ENCODE data around the gene NLRP6. TPM values are rescaled to one million over a fixed set of nuclear protein-coding genes. Genes with fewer than 3 reads are reported as not detected.
"Not testable (repeated sequence)": the region's sequence is repeated elsewhere in the genome, so short reads cannot be mapped to it uniquely, and the experiment has no call there.

The NLRP6 gene
- total RNA-seq, 1 experiment from 2014 or later: not detected

DNA sequence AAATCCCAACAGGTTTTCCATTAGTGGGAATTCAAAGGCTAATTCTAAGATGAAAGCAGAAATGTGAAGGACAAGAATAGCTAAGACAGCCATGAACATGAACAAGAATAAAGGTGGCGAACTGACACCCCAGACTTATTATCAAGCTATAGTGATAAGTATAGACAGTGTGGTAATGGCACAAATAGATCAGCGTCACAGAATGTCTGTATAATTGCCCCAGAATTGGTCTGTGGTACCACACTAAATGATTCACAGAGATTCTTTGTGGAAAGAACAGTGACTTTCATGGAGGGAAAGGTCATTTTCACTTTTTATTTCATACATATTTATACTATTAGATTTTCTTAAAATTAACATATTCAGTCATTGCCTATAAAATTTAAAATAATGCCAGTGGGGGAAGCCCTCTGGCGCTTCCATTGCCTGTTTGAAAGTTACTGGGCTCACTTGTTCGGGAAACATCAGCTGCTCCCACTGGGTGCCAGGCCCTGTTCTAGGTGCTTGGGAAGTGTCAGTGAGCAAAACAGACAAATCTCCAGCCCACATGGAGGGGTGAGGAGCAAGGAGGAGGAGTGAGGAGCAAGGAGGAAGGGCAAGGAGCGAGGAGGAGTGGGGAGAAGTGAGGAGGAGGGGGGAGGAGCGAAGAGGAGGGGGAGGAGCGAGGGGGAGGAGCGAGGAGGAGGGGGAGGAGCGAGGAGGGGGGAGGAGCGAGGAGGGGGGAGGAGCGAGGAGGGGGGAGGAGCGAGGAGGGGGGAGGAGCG, 11.3 kb upstream of the NLRP6 start:
- Histone ChIP-seq H4K20me1 (ENCODE audit: insufficient read depth) (no peaks in the 10 kb centered on the region), H3K27ac (no peak overlapping the region), H3K79me2 (ENCODE audit: low read depth) (no peaks in the 10 kb centered on the region), H3K9me3 (ENCODE audit: insufficient read depth, low read depth) (no peaks in the 10 kb centered on the region), H3K27me3 (ENCODE audit: insufficient read depth, low read depth) (no peaks in the 10 kb centered on the region), H3K9me2 (ENCODE audit: insufficient read depth) (no peaks in the 10 kb centered on the region), H3K4me1 (replicated peaks; ENCODE audit: insufficient read depth) (no peaks in the 10 kb centered on the region), H2AFZ (no peak overlapping the region), H3K36me3 (ENCODE audit: low read depth) (no peaks in the 10 kb centered on the region), H3K4me3 (no peak overlapping the region), H3K4me2 (no peak overlapping the region), H3F3A (ENCODE audit: insufficient read depth, low read depth) (no peaks in the 10 kb centered on the region; the same call in 1 of the 2 replicates)
- DNase-seq: peak in 1 of 2 experiments; percentile 19
- ChIA-PET CTCF (no interaction called here), POLR2A (ENCODE audit: unreplicated experiment) (interaction anchor here (0.6 to 0.7 kb wide), 3 partner anchors 9 to 174 kb away, joined by 4 to 9 read pairs (median 8); partner anchors contain the start of gene RIC8A)
- intact Hi-C loops (cut with micrococcal nuclease; ENCODE audit: unreplicated experiment): no loop called here
- BruUV-seq (replicated peaks): no TSS peak
- TF ChIP-seq EZH2 (IDR thresholded peaks at IDR 0.05; ENCODE audit: low read depth): no peak
- TF ChIP-seq, protein P1, sequence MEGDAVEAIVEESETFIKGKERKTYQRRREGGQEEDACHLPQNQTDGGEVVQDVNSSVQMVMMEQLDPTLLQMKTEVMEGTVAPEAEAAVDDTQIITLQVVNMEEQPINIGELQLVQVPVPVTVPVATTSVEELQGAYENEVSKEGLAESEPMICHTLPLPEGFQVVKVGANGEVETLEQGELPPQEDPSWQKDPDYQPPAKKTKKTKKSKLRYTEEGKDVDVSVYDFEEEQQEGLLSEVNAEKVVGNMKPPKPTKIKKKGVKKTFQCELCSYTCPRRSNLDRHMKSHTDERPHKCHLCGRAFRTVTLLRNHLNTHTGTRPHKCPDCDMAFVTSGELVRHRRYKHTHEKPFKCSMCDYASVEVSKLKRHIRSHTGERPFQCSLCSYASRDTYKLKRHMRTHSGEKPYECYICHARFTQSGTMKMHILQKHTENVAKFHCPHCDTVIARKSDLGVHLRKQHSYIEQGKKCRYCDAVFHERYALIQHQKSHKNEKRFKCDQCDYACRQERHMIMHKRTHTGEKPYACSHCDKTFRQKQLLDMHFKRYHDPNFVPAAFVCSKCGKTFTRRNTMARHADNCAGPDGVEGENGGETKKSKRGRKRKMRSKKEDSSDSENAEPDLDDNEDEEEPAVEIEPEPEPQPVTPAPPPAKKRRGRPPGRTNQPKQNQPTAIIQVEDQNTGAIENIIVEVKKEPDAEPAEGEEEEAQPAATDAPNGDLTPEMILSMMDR (conservative IDR thresholded peaks at IDR 0.05): no peak

DNA sequence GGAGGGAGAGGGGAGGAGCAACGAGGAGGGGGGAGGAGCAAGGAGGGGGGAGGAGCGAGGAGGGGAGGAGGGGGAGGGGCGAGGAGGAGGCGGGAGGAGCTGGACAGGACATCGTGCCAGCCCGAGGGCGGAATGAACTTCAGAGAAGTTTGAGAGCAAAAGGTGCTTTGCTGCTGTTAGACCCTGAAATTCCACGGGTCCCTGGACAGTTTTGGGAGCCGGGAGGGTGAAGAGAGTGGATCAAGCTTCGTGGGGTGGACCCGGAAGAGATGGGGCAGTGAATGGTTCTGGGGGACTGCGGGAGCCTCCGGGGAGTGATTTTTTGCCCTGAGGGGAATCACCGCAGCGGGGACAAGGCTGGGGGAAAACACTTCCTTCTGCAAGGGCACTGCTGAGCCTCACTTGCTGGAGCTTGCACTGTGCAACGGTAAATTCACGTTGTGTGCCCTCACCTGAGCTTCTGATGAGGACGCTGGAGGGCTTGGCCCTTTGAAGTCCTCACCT, 10.7 kb upstream of the NLRP6 start:
- POLR2A ChIA-PET (ENCODE audit: unreplicated experiment): interaction anchor here (0.6 to 0.7 kb wide), 4 partner anchors 10 to 174 kb away, joined by 3 to 9 read pairs (median 6); partner anchors contain the start of gene RIC8A
- no peaks in the 10 kb centered on the region for H3K79me2 ChIP-seq (ENCODE audit: low read depth)
- no TSS peak for BruUV-seq (replicated peaks)
- no peaks in the 10 kb centered on the region for H3K27me3 ChIP-seq (ENCODE audit: insufficient read depth, low read depth)
- no peaks in the 10 kb centered on the region for H3K4me1 ChIP-seq (replicated peaks; ENCODE audit: insufficient read depth)
- TF ChIP-seq, protein P1 (conservative IDR thresholded peaks at IDR 0.05): no peak
- intact Hi-C loops (cut with micrococcal nuclease; ENCODE audit: unreplicated experiment): no loop called here
- no peaks in the 10 kb centered on the region for H3K9me3 ChIP-seq (ENCODE audit: insufficient read depth, low read depth)
- H3K27ac ChIP-seq: no peak overlapping the region
- no peaks in the 10 kb centered on the region for H4K20me1 ChIP-seq (ENCODE audit: insufficient read depth)
- DNase-seq: peak; percentile 39 to 58
- CTCF ChIA-PET: no interaction called here
- no peaks in the 10 kb centered on the region for H3K36me3 ChIP-seq (ENCODE audit: low read depth)
- no peaks in the 10 kb centered on the region for H3K9me2 ChIP-seq (ENCODE audit: insufficient read depth)
- peak overlapping the region; percentile 87 for H3K4me2 ChIP-seq
- no peaks in the 10 kb centered on the region; the same call in 1 of the 2 replicates for H3F3A ChIP-seq (ENCODE audit: insufficient read depth, low read depth)
- H3K4me3 ChIP-seq: peak overlapping the region; percentile 61
- H2AFZ ChIP-seq: peak overlapping the region; percentile 85

DNA sequence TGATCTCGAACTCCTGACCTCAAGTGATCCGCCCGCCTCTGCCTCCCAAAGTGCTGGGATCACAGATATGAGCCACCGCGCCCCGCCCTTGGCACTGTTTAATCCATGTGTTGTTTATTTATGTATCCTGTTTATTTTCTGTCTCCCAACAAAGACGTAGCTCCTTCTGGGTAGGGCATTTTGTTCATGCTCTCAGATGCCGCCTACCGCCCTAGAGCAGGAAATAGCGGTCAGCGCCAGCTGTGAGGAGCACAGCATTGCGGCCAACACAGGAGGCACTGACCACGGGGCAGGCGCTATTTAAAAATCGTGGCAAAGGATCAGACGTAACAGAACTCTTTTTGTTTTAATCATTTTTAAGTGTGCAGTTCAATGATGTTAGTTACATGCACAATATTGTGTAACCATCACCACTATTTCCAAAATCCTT, 9.5 kb upstream of the NLRP6 start:
- POLR2A ChIA-PET (ENCODE audit: unreplicated experiment): interaction anchor here (0.6 kb wide), 2 partner anchors 61 to 224 kb away, joined by 4 read pairs; partner anchors contain the start of genes BET1L and RIC8A
- BruUV-seq (replicated peaks); H3K27me3 ChIP-seq (ENCODE audit: insufficient read depth, low read depth); DNase-seq; CTCF ChIA-PET; H3F3A ChIP-seq (ENCODE audit: insufficient read depth, low read depth); H3K9me2 ChIP-seq (ENCODE audit: insufficient read depth); H3K9me3 ChIP-seq (ENCODE audit: insufficient read depth, low read depth); H3K36me3 ChIP-seq (ENCODE audit: low read depth); H3K4me3 ChIP-seq; H2AFZ ChIP-seq; H4K20me1 ChIP-seq (ENCODE audit: insufficient read depth); H3K4me1 ChIP-seq (replicated peaks; ENCODE audit: insufficient read depth); H3K79me2 ChIP-seq (ENCODE audit: low read depth); intact Hi-C loops (cut with micrococcal nuclease; ENCODE audit: unreplicated experiment); H3K27ac ChIP-seq; H3K4me2 ChIP-seq: not testable (repeated sequence)

Measured in PC-9 (cell line).